Testis (tissue), 2 donors: ENCODE data around the gene PFKP.

Experiments used
- POLR2A ChIP-seq: fragments of 450-650 bp; IDR thresholded peaks from one replicate; pipeline ENCODE4 v1.6.1; 2017; ENCODE audit warnings: antibody characterized with exemption, mild to moderate bottlenecking, moderate library complexity
- TF ChIP-seq, protein P1 (sequence below), 3 experiments: fragments of 450-650 bp in 2 of 3; fragments of 200-600 bp in 1 of 3; sonication (generic) in 1 of 3; IDR thresholded peaks; one replicate each; pipeline ENCODE4 v1.5.1; 2016 to 2019; ENCODE audit warnings: antibody characterized with exemption in 3 of 3, mild to moderate bottlenecking in 2 of 3, moderate library complexity in 1 of 3

DNA sequence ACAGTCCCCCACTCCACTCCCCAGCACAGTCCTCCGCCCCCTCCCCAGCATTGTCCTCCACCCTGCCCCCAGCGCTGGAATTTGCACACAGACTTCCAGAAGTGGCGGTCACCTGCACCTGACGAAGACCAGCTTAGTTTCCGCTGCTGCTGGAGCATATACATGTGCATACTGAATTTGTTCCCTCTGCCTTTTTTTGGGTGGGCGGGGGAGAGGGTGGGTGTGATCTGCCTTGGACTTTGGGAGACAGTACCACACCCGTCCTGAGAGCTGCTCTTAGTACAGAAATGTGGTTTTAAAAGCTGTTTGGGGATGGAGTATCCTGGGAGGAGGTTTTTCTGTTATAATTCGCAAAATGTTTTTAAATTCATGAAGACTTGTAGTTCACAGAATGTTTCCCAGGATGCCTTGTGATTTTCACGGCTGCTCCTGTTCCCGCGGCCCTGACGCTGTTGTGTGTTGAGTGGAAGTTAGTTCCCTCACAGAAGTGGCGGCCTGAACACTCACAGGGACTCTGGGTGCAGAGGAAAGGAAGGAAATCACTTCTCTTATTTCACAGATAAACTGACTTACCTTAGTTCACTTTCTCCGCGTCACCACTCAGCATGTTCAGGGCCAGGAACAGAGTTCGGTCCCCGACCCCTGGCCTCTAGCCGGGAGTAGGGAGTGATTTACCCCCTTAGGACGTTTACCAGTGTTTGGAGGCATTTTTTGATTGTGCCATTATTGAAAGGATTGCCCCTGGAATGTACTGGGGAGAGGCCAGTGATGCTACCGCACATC is 18.6 kb downstream of the PFKP start:
- TF ChIP-seq, protein P1, sequence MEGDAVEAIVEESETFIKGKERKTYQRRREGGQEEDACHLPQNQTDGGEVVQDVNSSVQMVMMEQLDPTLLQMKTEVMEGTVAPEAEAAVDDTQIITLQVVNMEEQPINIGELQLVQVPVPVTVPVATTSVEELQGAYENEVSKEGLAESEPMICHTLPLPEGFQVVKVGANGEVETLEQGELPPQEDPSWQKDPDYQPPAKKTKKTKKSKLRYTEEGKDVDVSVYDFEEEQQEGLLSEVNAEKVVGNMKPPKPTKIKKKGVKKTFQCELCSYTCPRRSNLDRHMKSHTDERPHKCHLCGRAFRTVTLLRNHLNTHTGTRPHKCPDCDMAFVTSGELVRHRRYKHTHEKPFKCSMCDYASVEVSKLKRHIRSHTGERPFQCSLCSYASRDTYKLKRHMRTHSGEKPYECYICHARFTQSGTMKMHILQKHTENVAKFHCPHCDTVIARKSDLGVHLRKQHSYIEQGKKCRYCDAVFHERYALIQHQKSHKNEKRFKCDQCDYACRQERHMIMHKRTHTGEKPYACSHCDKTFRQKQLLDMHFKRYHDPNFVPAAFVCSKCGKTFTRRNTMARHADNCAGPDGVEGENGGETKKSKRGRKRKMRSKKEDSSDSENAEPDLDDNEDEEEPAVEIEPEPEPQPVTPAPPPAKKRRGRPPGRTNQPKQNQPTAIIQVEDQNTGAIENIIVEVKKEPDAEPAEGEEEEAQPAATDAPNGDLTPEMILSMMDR (IDR thresholded peaks at IDR 0.05) = no peak
- TF ChIP-seq POLR2A = no peak
